ENCODE measurements around the gene SEMA3A.

GRCh38 chr7:84137812-84138211 is 56.8 kb downstream of the SEMA3A start:
- TF ChIP-seq POLR2AphosphoS5 (IDR thresholded peaks at IDR 0.05; ENCODE audit: low read depth): no peak
- no peak for TF ChIP-seq CTCF (IDR thresholded peaks at IDR 0.05; ENCODE audit: insufficient read depth, low read length)
